G401 (cell line): ENCODE results near the gene APOM. TPM values are rescaled to one million over a fixed set of nuclear protein-coding genes. Genes with fewer than 3 reads are reported as not detected.

Experiments
- DNase-seq: peaks from one replicate; pipeline ENCODE4 v3.0.0-alpha.2; 2015; ENCODE audit warnings: low spot score
- in situ Hi-C: cut with HindIII; loops from 2 replicates; pipeline ENCODE4 v1.10.0; 2016; ENCODE audit warnings: low sequenced_read_pairs, mixed read lengths
- total RNA-seq: library from RNA; depleted of rRNA; stranded (reverse); fragments of >200 nt; shearing (Covaris generic); gene quantifications from 2 replicates; pipeline ENCODE4 v1.2.3, GENCODE V29; 2014

Gene APOM
- total RNA-seq, 1 experiment from 2014 or later: 2.3 TPM

DNA sequence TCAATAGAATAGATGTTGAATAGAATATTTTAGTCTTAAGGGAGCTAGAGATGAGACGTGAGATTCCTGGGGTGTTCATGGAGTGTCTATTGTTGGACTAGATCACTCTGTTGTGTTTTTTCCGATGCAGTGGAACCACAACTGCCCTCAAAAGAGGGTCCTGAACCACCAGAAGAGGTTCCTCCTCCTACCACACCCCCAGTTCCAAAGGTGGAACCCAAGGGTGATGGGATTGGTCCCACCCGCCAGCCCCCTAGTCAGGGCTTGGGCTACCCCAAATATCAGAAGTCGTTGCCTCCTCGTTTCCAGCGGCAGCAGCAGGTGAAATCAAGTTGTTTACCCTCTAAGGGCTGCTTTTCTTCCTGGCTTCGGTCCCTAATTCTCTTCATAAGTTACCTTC is 26.7 kb upstream of the APOM start:
- in situ Hi-C loops: no loop called here
- no peak for DNase-seq

DNA sequence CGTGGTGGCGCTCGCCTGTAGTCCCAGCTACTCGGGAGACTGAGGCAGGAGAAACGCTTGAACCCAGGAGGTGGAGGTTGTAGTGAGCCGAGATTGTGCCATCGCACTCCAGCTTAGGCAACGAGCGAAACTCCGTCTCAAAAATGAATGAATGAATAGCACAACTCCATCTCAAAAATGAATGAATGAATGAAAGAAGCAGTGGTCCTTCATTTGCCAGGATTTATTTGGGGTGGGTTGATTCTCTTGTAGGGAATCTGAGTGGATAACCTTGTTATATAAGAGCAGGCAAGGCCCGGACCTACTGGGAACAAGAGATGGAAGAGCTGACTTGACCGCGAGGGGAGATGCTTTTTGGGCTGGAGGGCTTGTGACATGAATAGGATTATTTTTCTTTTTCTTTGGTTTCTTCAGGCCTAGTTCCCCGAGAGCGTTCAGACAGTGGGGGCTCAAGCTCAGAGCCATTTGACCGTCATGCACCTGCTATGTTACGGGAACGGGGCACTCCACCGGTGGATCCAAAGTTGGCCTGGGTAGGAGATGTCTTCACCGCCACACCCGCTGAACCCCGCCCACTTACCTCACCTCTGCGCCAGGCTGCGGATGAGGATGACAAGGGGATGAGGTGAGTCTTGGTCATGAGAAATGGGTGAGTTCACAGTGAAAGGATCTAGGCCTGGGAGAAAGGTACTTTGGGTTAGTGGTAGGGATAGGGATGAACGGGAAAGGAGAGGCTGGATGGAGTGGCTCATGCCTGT is 25.3 kb upstream of the APOM start:
- DNase-seq: no peak
- in situ Hi-C loops: no loop called here

DNA sequence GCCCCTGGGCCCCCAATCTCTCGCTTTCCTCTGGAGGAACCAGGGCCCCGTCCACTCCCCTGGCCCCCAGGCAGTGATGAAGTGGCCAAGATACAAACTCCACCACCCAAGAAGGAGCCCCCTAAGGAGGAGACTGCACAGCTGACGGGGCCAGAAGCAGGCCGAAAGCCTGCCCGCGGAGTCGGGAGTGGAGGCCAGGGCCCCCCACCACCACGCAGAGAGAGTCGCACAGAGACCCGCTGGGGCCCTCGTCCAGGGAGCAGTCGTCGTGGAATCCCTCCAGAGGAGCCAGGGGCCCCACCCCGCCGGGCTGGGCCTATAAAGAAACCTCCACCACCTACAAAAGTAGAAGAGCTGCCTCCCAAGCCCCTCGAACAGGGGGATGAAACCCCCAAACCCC is 24.5 kb upstream of the APOM start:
- in situ Hi-C loops: no loop called here
- DNase-seq: no peak

DNA sequence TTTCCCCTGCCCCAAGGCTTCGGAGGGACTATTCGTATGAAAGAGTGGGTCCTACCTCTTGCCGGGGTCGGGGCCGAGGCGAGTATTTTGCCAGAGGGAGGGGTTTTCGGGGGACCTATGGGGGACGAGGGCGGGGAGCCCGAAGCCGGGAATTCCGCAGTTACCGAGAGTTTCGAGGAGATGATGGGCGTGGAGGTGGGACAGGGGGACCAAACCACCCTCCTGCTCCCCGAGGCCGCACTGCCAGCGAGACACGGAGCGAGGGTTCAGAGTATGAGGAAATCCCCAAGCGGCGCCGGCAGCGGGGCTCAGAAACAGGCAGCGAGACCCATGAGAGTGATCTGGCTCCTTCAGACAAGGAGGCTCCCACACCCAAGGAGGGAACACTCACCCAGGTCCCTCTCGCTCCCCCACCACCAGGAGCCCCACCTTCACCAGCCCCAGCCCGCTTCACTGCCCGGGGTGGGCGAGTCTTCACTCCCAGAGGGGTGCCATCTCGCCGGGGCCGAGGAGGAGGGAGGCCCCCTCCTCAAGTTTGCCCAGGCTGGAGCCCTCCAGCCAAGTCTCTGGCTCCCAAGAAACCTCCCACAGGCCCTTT is 23.9 kb upstream of the APOM start:
- DNase-seq: no peak
- in situ Hi-C loops: no loop called here

DNA sequence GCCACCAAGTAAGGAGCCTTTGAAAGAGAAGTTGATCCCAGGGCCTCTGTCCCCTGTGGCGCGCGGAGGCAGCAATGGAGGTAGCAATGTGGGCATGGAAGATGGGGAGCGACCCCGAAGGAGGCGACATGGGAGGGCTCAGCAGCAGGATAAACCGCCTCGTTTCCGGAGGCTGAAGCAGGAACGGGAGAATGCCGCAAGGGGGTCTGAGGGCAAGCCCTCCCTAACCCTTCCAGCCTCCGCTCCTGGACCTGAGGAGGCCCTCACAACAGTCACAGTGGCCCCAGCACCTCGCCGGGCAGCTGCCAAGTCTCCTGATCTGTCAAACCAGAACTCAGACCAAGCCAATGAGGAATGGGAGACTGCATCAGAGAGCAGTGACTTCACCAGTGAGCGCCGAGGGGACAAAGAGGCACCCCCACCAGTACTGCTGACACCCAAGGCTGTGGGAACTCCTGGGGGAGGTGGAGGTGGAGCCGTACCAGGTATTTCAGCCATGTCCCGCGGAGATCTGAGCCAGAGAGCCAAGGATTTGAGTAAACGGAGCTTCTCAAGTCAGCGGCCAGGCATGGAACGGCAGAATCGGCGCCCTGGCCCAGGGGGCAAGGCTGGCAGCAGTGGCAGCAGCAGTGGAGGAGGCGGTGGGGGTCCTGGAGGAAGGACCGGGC is 23.3 kb upstream of the APOM start:
- no peak for DNase-seq
- in situ Hi-C loops: no loop called here

DNA sequence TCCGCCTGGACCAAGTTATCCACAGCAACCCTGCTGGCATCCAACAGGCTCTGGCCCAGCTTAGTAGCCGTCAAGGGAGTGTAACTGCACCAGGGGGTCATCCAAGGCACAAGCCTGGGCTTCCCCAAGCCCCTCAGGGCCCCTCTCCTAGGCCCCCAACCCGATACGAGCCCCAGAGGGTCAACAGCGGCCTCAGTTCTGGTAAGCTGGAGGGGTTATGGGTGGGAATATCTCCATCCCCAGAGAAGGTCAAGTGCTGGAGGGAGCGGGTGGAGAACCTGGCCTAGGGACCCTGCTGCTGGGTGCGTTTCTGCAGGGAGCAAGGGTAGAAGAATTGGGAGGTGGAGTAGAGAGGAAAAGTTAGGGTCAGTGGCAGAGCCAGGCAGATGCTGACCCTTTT is 22.2 kb upstream of the APOM start:
- DNase-seq: no peak
- in situ Hi-C loops: no loop called here

DNA sequence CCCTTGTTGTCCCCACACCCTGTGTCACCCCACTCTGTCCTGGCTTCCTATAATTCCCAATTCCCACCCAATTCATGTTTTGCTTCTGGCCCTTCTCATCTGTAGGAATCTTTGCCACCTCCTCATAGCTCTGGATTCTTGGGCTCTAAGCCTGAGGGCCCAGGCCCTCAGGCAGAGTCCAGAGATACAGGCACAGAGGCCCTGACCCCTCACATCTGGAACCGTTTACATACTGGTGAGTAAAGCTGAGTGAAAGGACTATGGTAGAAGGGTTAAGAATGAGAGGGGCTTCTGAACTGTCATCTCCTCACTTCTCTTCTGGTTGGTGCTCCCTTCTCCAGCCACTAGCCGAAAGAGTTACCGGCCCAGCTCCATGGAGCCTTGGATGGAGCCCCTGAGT is 21.6 kb upstream of the APOM start:
- DNase-seq: no peak
- in situ Hi-C loops: no loop called here

DNA sequence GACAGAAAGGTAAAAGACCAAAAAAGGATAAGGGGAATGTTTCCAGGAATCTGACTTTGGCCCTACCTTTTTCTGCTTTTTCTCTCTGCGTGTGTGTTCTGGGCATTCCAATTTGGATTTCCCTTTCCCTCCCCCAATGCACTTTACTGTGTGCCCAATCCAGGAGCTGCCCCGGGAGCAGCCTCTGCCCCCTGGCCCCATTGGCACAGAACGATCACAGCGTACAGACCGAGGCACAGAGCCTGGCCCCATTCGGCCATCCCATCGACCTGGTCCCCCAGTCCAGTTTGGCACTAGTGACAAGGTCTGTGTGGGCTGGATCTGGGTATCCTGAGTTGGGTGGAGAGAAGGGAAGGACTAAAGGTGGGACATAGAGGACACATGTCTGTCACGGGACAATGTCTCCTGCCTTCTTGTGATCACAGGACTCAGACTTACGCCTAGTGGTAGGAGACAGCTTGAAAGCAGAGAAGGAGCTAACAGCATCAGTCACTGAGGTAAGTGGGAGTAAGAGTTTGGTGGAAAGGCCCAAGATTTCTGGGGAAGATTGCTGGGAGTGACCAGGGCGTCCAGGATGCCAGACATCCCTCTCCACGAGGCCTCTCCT is 20.6 kb upstream of the APOM start:
- in situ Hi-C loops: no loop called here
- DNase-seq: no peak

DNA sequence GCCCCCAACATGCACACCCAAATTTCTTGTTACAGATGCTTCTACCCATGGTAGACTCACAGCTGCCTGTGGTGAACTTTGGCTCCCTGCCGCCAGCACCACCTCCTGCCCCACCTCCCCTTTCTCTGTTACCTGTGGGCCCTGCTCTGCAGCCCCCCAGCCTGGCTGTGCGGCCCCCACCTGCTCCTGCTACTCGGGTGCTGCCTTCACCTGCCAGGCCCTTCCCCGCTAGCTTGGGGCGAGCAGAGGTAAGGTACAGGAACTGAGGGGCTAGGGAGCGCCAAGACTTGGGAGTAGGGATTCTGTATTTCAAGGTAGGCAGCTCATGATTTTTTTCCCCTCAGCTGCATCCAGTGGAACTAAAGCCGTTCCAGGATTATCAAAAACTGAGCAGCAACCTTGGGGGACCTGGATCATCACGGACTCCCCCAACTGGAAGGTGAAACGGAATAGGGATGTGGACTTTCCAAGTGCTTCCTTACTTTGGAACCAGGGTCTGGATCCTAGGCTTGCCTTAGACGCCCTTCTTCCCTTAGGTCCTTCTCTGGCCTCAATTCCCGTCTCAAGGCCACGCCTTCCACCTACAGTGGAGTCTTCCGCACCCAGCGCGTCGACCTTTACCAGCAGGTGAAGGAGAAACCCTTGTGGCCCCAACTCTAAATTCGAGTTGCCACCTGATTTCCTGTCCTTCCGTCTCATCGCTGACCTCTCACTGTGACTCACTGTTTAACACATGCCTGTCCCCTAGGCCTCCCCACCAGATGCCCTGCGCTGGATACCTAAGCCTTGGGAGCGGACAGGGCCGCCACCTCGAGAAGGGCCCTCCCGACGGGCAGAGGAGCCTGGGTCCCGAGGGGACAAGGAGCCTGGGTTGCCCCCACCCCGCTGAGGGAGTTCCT is 18.7 kb upstream of the APOM start:
- in situ Hi-C loops: no loop called here
- DNase-seq: no peak

DNA sequence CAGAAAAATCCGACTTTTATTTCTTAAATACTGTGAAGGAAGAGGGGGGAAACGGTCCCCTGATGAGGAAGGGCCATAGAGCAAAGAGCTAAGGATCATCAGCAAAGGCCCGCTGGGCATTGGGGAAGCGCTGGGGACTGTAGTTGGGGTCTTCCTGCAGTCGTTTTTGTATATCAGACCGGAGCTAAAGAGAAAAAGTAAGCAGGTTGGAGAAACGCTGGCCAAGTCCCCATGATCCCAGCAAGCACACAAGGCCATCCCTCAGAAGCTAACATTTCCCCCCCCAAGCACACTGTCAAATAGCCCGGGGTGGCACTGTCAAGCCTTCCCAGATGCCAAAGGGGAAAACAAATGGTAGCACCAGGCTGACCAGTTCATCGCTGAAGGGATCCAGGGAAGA is 16.7 kb upstream of the APOM start:
- no peak for DNase-seq

DNA sequence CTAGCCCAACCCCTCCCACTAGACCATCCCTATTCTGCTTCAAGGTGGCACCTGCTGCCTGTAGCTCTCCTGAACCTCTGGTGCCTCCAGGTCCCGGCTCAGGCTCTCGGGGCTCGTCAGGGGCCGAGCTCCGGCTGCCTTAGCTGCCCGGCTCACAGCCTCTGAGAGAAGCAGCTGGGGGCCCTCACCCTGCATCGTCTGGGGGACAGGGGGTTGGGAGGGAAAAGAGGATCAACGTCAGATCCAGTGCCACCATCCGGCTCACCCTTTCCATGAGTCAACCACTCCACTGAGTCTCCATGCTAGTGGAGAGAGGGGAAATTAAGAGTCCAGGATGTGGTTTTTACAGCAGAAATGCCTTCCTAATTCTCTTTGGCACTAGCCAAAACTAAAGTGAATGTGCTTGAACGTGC is 16.2 kb upstream of the APOM start:
- in situ Hi-C loops: no loop called here
- DNase-seq: no peak

More for the DNA sequence above, 16.7 kb upstream of the APOM start:
- in situ Hi-C loops: no loop called here

DNA sequence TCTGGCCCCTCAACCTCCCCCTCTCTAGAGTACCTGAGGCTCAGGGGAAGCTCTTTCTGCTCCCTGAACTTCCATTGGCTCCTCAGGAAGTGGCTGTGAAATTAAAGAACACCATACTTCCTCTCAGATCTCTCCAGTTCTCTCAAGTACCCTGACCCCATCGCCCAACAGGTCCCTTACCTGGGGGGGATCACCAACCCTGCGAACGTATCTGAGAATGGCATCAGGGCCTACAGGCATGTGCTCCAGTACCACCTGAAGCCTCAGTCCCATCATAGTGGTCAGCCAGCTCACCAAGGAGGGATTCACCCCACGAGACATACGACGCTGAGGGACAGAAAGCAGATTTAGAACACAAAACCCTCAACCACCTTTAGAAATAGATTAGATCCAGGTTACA is 15.1 kb upstream of the APOM start:
- no peak for DNase-seq
- in situ Hi-C loops: no loop called here

DNA sequence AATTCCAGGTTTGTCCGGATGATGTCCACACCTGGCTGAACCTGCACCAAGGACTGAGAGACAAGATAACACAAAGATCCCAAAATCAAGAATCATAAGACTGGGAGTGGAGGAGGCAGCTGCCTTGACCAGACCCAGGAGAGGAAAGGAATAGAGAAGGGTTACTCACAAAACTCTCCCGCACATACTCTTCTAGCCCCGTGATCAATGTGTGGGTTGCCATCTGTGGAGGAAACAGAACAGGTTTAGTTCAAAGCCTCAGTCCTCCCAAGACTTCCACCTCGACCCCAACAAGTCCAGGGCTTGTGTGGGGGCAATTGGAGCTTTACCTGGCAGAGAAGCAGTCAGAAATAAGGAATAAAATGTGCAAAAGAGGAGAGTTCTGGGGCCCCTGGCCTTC is 14.3 kb upstream of the APOM start:
- in situ Hi-C loops: no loop called here
- DNase-seq: no peak

DNA sequence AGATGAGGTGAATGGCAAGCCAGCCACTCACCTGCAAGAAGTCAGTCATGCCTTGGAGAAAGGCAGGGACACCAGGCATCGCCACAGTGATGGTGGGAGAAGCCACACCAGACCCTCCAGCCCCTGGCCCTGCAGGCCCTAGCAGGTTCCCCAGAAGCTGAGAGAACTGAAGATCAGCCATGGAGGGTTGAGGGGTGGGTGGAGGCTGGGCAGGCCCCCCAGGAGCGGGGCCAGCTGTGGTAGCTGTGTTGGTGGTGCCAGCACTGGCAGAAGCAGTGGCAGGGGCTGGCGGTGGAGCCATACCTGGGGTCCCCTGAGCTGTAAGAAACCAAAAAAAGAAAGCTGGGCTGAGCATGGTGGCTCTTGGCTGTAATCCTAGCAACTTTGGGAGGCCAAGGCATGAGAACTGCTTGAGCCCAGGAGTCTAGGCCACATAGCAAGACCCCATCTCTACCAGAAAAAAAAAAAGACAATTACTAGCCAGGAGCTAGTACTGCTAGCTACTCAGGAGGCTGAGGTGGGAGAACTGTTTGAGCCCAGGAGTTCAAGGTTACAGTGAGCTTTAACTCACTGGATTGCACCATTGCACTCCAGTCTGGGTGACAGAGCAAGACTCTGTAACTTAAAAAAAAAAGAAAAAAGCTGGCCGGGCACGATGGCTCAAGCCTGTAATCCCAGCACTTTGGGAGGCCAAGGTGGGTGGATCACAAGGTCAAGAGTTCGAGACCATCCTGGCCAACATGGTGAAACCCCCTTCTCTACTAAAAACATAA is 12.7 kb upstream of the APOM start:
- DNase-seq: no peak
- in situ Hi-C loops: no loop called here

DNA sequence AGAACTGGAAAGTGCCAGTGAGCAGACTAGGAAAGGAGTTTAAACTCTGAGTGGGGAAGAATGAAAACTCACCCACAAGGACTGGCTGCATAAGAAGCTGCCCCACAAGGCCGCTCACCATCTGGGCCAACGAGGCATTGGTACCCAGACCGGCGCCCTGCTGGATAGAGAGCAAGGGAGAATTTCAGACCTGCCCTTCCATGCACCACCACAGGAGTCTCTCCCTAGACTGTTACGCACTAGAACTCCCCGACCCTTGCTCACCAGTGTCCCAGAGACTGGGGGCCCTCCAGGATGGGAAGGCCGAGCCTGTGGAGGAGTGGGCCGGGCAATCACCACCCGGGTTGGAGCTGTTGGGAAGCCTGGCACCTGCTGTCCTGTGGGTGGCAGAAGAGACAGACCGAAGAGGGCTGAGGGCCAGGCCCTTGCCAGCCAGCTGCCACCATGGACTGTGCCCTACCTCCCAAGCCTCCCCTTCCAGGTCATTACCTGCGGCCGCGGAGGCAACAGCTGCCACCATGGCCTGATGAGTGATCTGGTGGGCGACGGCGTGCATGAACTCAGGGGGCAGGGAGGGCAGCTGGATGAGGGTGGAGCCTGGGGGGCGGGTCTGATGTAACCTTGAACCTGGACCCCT is 11.8 kb upstream of the APOM start:
- no peak for DNase-seq
- in situ Hi-C loops: no loop called here

DNA sequence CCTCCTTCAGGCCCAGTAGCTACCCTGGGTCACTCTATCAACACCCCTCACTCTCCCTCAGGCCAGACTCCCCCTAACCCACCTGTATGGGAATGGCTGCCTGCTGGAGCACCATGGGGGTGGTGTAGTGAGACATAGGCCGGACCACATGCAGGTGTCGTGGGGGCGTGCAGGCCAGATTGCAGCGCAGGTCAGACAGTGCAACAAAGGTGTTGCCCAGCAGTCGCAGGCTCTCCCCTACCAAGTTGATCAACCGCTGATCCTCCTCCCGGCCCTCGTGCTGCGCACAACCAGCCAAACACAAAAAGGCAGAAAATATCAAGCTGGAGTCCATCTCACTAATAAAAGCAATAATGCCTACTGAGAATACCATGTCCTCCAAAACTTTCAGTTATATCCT is 10.4 kb upstream of the APOM start:
- in situ Hi-C loops: no loop called here
- no peak for DNase-seq

DNA sequence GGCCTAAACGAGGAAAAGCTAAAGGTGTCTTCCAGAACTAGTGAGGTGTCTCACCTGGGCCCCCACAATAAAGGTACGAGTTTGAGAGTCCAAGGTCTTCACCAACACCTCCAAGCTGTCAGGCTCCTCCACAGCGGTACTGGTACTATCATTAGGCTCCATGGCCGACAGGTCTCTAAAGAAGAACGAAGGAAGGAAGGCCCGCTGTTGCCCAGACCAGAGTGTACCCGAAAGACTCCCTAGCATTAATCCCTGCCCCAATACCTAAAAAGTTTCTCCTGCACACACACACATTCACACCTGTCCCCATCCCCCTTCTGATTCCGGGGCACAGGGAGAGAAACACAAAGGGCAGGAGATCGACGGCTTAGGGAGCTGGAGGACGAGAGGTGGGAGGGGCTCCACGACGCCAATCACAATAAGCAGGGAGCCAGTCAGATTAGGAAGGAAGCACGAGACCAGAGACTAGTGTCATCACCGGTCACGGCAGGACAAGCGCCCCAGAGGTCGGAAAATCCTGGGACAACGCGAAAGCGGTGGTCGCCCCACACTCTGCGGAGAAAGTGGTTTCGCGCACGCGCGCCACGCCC is 4.0 kb upstream of the APOM start:
- in situ Hi-C loops: no loop called here
- DNase-seq: peak; percentile 70
